ENCODE data around the gene DPM3. TPM values are rescaled to one million over a fixed set of nuclear protein-coding genes. Genes with fewer than 3 reads are reported as not detected.
A peak's percentile ranks its signal among the peaks of the same experiment; 100 is the strongest.
"Not testable (repeated sequence)": the region's sequence is repeated elsewhere in the genome, so short reads cannot be mapped to it uniquely, and the experiment has no call there.

Gene DPM3
- total RNA-seq, 4 donors from 2014 or later: 33.5 to 89.2 (median 65.0) TPM

GRCh38 chr1:155124503-155125463, 15.5 kb downstream of the DPM3 start:
- no peaks in the 10 kb centered on the region for H3K9me3 ChIP-seq
- peaks cover 6 to 24% (median 15%) of the 10 kb centered on the region in 4 donors for H3K4me1 ChIP-seq
- no peaks in the 10 kb centered on the region for H3K36me3 ChIP-seq
- no peaks in the 10 kb centered on the region for H3K27me3 ChIP-seq
- TF ChIP-seq, protein P1, sequence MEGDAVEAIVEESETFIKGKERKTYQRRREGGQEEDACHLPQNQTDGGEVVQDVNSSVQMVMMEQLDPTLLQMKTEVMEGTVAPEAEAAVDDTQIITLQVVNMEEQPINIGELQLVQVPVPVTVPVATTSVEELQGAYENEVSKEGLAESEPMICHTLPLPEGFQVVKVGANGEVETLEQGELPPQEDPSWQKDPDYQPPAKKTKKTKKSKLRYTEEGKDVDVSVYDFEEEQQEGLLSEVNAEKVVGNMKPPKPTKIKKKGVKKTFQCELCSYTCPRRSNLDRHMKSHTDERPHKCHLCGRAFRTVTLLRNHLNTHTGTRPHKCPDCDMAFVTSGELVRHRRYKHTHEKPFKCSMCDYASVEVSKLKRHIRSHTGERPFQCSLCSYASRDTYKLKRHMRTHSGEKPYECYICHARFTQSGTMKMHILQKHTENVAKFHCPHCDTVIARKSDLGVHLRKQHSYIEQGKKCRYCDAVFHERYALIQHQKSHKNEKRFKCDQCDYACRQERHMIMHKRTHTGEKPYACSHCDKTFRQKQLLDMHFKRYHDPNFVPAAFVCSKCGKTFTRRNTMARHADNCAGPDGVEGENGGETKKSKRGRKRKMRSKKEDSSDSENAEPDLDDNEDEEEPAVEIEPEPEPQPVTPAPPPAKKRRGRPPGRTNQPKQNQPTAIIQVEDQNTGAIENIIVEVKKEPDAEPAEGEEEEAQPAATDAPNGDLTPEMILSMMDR (IDR thresholded peaks at IDR 0.05): no peak
- no peak for TF ChIP-seq POLR2A (IDR thresholded peaks at IDR 0.05)
- peak overlapping the region in 3 of 4 donors; percentile 87 to 98 (median 98) for H3K27ac ChIP-seq
- no peak overlapping the region for H3K4me3 ChIP-seq
- DNase-seq: peak in 1 of 3 donors; percentile 65

GRCh38 chr1:155123801-155124200, 16.5 kb downstream of the DPM3 start:
- no peaks in the 10 kb centered on the region for H3K36me3 ChIP-seq
- peak overlapping the region in 2 of 4 donors; percentile 98 for H3K27ac ChIP-seq
- peaks cover 6 to 24% (median 14%) of the 10 kb centered on the region in 4 donors for H3K4me1 ChIP-seq
- no peak for DNase-seq
- H3K27me3 ChIP-seq: no peaks in the 10 kb centered on the region
- H3K4me3 ChIP-seq: no peak overlapping the region
- no peak for TF ChIP-seq POLR2A (IDR thresholded peaks at IDR 0.05)
- TF ChIP-seq, protein P1 (IDR thresholded peaks at IDR 0.05): no peak
- no peaks in the 10 kb centered on the region for H3K9me3 ChIP-seq

DNA sequence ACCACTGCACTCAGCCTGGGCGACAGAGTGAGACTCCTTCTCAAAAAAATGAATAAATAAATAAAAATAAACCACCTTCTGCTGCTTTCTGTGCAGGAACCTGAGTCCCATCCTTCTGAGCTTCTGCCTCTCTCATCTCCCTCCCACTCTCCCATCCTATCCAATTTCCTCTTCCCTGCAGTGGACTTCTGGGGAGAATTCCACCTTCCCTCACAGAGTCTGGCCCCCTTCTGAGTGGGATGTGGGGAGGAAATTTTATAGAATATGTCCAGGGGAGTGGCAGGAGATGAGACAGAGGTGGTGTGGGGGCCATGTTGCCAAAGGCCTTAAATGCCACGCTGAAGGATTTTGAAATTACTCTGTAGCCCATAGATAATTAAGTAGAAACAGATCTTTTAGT, 18.0 kb downstream of the DPM3 start:
- no peak overlapping the region for H3K4me3 ChIP-seq
- H3K27ac ChIP-seq: no peak overlapping the region
- H3K9me3 ChIP-seq: no peaks in the 10 kb centered on the region
- DNase-seq: no peak
- H3K36me3 ChIP-seq: no peaks in the 10 kb centered on the region
- H3K27me3 ChIP-seq: no peaks in the 10 kb centered on the region
- peaks cover 0 to 16% (median 11%) of the 10 kb centered on the region in 4 donors for H3K4me1 ChIP-seq
- TF ChIP-seq, protein P1 (IDR thresholded peaks at IDR 0.05): no peak
- no peak for TF ChIP-seq POLR2A (IDR thresholded peaks at IDR 0.05)

GRCh38 chr1:155121249-155121648, 19.1 kb downstream of the DPM3 start:
- H3K27me3 ChIP-seq: no peaks in the 10 kb centered on the region
- no peaks in the 10 kb centered on the region for H3K36me3 ChIP-seq
- no peak for DNase-seq
- H3K9me3 ChIP-seq: no peaks in the 10 kb centered on the region
- H3K4me3 ChIP-seq: no peak overlapping the region
- no peak overlapping the region for H3K27ac ChIP-seq
- peaks cover 0 to 16% (median 6%) of the 10 kb centered on the region in 4 donors for H3K4me1 ChIP-seq
- TF ChIP-seq POLR2A (IDR thresholded peaks at IDR 0.05): no peak

GRCh38 chr1:155120253-155120652, 20.1 kb downstream of the DPM3 start:
- TF ChIP-seq, protein P1 (IDR thresholded peaks at IDR 0.05): no peak
- TF ChIP-seq POLR2A (IDR thresholded peaks at IDR 0.05): no peak
- no peak for DNase-seq
- Histone ChIP-seq H3K36me3 (no peaks in the 10 kb centered on the region), H3K4me3 (no peak overlapping the region), H3K9me3 (no peaks in the 10 kb centered on the region), H3K27ac (no peak overlapping the region), H3K27me3 (no peaks in the 10 kb centered on the region), H3K4me1 (peaks cover 0 to 13% (median 2%) of the 10 kb centered on the region in 4 donors)

GRCh38 chr1:155118090-155118489, 22.2 kb downstream of the DPM3 start:
- H3K4me3 ChIP-seq, H3K4me1 ChIP-seq, H3K27ac ChIP-seq, H3K9me3 ChIP-seq, H3K27me3 ChIP-seq, H3K36me3 ChIP-seq, DNase-seq: not testable (repeated sequence)
